ENCODE data around the gene MEGF11.

The MEGF11 gene

DNA sequence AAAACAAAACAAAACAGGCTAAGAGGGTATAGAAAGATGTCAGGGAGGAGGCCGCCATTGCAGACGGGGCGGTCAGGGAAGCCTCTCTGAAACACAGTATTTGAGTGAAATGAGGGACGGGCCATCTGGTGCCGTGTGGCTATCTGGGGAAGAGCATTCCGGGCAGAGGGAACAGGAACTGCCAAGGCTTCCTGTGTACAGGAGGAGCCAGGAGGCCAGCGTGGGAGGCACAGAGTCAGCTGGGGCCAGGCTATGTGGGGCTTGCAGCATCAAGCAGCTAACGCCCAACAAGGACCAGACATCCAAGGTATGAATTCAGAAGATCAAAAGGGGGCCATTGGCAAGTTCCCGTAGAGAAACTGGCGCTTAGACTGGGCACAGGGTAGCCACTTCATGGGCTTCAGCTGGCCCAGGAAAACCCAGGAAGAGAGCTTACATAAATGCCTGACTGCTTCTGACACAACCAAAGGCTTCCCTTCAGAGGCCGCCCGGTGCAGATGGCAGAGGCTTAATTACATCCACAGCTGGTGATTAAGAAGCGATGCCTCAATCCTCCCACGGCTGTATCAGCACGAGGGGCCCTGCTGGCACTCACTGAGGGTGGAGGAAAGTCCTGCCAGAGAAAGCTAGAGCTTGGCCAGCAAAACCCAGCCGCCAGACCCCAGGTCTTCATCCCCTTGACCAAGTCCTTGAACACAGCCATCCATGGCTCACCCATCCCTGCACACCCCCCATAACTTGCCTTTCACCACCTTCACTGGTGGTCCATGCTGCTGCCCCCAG lies 144.9 kb downstream of the MEGF11 start:
- DNase-seq, result no peak

DNA sequence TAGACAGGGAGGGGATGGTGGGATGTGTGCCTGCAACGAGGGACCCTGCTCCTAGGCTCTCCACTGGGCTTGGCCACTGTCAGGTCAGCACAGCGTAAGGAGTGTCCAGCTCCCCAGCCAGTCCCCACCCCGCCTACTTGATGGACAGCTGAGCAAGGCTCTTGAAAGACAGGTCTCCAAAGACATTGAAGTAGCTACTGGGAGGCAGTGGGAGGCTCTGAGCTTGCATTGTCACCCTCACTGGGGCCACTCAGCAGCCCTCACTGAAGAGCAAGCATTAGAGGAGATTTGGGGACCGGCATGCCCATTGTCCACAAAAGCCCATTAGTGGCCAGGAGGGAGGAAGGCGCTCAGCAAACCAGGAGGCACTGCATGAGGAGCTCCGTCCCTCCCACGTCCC lies 146.5 kb downstream of the MEGF11 start:
- DNase-seq, result no peak

DNA sequence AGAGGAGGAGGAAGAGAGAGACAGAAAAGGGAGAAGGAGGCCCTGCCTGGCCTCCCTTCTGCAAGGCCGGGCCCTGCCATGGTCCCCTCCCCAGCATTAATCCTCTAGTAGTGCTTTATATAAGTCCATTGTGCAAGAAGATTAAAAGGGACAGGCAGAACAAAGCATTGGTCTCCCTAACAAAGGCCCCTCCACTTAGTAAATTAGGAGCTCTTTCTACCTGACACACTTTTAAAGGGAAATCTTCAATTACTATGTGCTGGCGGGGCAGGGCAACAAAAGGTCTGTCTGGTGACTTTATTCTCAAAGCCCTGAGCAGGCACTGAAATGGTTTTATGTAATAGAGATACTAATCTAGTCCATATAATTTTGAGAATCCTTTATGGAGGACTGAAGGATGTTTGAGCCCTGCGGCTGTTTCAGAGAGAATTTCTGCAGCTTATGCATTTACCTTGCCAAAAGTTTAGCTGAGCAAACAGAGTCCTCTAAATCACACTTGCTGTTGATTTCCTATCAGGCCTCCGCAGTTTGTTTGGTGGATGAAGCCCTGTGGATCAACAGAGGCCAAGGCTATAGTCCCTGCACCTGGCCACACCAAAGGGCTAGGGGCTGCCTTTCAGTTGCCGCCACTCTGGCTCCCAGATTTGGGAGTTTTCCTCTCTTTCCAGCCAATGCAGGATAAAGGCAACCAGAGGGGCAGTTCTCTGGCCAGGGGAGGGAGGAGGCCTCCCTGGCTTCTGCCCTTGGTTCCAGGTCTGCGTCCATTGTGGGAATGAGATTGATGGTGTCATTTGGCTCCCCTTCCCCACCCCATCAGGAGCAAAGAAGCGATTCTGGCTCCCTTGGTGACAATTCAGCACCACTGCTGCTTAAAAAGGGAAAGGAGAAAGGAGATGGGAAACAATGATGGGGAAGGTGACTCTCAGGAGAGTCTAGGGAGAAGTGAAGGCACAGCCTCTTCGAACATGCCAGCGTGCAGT lies 148.0 kb downstream of the MEGF11 start:
- DNase-seq, result no peak

DNA sequence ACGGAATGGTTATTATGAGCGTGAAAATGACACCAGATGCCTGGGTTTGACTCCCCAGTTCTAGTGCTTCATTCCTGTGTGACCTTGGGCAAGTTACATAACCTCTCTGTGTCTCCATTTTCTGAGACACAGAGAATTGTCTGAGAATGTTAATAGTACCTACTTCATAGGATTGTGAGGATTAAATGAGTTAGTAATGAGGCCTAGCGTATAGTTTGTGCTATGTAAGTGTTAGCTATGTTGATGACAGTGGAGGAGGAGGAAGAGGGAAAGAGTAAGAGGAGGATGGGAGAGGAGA lies 150.3 kb downstream of the MEGF11 start:
- DNase-seq, result no peak

DNA sequence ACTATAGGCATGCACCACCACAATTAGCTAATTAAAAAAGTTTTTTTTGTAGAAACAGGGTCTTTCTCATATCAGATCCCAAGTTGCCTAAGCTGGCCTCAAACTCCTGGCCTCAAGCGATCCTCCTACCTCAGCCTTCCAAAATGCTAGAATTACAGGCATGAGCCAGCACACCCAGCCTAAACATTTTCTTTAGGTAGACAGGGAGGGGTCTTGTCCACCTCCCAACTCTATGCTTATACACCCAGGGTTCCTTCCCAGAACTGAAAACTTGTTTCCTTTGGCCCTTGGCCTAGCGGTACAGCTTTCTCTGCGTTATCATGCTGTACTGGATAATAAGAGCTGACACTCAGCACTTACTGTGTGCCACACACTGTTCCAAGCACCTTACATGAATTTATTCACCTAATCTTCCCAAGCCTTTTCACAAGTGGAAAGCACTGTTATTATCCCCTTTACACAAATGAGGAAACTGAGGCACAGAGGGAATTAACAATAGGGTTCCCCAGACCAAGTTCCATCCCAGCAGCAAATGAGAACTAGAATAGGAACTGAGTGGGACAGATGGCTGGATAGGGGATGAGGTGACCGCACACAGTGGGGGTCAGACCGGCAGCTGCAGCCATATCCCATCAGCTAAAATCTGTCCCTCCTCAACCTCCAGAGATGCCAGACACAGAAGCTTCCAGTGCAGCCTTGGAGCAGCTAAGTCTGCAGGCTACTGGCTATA lies 150.8 kb downstream of the MEGF11 start:
- DNase-seq, result no peak

DNA sequence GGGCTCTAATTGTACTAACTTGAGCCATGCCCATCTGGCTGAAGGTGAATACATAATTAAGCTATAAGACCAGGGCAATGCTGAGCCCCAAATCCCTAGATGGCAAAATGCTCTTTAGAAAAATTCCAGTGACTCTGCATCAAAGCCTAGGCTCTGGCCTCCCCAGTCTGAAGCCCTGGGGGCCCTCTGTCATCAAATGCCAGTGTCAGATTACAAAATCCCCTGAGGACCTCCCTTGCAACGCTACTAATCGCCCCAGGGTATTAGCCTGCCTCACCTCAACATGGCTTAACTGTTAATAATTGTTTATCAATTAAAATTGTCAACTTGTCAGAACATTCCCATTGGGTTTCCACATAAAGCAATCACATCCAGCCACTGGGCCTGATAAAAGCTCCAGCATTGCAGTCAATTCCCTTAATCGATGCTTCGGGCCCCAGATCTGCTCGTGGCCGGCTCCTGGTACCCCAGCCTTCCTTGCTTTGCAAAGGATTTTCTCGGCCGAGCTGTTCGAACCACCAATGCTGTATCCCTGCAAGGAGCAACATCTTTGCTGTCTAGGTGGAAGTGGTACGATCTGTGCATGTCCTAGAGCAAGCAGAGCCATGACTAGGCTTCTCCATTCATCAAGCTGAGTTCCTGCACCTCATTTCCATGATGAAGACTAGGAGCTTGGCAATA lies 151.7 kb downstream of the MEGF11 start:
- DNase-seq, result no peak

DNA sequence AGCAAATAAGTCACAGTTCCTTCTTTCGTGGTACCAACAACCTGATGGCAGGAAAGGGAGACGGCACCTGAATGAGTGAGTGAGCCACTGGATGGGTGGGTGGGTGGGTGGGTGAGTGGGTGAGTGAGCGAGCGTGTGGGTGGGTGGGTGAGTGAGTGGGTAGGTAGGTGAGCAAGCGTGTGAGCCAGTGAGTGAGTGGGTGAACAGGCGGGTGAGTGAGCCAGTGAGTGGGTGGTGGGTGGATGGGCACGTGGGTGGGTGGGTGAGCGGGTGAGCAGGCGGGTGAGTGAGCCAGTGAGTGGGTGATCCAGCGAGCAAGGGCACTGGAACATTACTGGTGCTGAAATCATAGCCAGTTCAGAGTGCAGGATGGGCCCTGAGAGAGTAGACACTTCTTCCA lies 152.8 kb downstream of the MEGF11 start:
- DNase-seq, result no peak

DNA sequence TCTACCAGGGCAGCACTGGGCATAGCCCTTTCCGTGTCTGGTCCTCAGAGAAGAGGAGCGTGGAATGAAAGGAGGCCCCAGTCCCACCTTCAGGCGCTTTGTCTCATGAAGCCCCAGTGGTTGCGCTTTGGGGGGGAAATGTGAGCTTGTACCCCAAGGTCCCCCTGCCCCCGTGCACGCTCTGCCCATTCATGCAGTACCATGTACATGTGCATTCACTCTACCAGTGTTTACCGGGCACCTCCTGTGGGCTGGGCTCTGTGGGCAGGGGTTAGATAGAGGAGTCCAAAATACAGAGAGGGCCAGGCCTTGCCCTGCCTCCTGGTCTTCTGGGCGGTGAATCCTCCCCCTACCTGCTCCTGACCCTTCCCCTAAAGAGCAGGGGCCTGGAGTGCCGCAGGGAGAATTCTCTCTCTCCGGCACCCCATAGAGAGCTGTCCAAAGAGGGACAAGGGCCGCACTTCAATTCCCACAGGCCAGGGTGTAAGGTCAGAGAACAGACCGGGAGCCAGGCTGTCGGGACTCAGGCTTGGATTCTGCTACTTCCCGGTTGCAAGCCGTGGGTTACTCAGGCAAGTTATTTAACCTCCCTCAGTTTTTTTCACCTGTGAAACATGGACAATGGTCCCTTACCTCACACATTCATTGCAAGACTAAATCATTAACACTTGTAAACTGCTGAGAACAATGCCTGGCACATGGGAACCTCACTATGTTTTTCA lies 153.4 kb downstream of the MEGF11 start:
- DNase-seq, result no peak

DNA sequence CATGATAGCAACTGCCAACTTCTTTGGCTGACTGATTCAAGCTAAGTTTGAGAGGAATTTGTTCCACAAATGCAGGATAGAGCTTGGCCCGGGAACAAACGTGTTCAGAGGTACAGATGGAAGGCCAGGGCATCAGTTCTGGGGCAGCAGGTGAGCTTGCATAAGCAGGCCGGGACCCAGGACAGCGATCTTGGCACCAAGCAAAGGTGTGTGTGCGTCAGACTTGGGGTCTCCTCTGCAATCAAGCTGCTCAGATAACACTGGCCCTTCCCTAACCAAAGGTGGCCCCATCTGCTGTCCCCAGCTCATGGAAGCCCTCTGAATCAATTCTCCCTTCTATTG lies 155.6 kb downstream of the MEGF11 start:
- no peak for DNase-seq

DNA sequence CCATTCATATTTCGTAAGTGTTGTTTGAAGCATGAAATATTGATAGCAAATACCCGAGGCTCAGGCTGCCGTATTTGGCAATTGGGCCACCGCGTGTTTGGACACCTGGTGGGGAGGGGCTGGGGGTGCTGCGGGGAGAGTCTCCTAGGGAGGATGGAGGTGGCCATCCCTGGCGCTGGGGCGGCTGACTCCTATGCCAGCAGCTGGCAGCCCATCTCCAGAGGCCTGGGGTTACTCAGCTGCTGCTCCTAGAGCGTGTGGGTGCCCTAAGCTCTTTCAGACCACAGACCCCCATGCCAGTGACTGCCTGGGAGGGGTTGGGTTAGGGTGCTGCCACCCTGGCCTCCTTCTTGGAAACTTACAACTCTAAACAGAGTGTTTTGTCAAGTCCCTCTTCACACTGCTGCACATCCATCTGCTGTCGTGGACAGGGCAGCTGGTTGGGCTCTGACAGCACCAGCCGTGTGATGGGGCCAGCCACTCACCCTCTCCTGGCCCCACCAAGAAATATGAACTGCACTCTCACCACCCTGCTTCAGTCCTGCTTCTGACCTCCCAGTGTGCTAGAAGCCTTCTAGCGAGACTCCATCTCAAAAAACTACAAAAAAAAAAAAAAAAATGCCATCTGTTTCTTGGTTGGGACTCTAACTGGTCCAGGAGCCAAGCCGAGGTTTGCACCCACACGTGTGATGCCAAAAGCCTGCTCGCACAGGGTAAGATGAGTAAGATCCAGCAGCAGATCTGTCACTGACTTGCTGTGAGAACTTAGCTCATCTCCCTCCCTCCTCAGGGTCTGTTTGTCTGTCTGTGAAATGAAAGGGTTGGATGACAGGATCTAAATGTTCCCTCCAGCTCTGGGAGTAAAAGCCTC lies 156.2 kb downstream of the MEGF11 start:
- no peak for DNase-seq

DNA sequence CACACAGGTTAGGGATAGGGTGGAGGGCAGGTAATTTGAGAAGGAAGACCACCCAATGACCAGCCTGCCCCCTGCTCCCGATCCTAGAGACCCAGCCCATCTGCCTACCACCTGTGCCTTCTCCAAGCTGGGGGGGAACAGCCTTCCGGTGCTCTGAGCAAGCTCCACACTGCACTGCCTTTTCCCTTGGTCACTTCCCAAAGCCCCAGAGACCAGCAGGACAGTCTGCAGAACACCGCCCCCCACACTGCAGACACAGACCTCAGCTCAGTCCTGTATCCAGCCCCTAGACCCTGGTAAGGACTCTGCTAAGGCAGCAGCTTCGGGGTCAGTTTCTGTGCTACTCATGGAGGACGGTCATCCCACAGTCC lies 156.9 kb downstream of the MEGF11 start:
- no peak for DNase-seq

DNA sequence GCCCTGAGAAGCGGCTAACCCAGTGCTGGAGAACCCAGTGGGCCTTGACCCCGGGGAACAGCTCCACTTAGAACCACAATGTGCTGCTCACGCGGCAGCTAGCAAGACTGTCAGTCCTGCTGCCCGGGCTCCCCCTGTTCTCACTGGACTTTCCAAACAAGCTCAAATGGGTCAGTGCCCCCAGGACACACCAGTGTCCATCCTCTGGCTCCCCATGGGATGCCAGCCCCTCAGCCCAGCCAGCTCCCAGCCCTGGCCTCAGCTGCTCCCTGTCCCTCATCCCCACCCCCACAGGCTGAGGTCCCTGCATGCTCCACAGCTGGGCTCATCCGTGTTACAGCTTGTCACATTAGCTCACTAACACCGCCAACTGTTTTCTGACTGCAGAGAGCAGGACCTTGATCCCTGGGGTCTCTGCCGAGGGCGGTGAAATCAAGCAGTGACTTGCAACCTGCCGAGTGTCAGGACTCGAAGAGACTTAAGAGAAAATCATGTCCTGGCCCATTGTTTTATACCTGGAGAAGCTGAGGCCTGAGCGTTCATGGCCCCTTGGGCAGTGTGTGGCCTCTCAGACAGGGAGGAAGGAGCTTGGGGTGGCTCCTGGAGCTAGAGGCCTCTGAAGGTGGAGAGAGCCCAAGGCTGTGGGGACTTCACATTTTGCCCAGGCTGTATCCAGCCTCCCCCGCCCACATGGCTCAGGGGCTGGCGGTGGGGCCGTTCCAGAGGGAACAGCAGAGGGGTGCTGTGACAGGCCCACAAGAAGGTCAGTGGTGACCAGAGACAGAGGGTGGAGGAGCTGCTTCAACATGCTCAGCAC lies 157.5 kb downstream of the MEGF11 start:
- DNase-seq, result no peak

DNA sequence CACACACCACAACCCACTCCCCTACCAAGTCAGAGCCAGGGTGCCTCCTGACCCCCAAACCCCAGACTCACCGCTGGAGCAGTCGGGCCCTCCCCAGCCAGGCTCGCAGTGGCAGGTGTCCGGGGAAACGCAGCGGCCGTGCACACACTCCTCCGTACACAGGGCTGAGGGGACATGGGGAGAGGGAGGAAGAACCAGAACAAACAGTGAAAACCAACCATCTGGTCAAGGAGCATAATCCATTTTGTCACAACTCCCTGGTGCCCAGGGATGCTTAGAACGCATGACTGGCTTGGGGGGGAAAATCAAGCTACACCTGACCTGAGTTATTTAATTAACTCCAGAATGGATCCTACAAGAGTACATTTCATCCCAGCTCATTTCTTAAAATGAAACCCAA lies 159.2 kb downstream of the MEGF11 start:
- DNase-seq, result no peak

DNA sequence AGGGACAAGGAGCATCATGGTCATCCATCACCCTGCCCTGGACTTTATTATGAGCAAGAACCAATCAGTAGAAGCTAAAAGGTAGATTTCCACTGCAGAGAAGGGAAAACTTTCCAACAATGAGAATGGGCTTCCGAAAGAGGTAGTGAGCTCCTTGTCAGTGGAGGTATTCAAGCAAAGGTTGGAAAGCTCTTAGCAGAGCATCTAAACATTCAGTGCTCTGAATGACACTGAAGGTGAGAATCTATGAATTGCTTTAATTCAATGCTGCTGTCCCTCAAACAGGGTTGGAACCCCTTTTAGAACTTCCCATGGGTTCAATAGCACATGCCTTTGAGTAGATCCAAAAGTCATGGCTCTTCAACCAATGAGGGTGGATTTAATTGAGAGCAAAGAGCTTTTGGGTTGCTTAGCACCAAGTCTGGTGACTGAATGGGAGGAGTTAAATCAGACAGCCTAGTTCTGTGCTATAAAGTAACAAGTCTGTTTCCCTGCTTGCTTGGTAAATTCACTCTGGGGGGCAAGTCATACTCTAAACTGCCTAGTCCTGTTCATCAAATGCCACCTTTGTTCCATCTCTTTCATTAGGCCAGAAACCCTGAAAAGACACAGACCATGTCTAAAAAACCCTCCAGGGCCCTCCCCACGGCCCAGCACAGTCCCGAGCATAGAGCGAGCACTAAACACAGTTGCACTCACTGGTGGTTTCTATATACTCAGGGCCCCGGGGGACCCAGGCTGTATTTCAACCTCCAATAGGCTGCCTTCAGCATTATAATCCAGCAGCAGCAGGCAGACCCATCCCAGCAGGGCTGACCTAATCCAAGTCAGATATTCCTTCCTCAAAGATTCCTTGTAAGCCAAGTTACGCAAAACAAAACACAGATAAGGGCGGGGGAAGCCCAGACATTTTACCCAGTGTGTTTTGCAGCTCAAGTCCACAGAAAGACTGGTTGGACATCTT lies 161.2 kb downstream of the MEGF11 start:
- no peak for DNase-seq

DNA sequence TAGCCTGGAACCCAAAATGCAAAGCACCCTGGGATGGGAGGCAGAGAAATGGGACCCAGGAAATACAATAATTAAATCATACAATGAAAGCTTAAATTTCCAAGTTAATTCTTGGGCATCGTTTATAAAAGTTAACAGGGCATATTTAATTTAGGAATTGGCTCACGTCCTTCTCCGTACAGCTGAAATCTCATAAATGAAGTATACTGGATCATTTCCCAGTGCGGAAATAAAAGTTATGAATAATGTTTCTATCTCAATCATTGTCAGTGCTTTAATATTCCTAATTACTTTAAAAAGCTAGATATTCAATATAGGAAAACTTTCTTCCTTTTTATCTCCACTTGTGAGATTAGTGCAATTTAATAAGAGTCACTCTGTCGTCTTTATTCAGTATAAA lies 164.0 kb downstream of the MEGF11 start:
- no peak for DNase-seq

DNA sequence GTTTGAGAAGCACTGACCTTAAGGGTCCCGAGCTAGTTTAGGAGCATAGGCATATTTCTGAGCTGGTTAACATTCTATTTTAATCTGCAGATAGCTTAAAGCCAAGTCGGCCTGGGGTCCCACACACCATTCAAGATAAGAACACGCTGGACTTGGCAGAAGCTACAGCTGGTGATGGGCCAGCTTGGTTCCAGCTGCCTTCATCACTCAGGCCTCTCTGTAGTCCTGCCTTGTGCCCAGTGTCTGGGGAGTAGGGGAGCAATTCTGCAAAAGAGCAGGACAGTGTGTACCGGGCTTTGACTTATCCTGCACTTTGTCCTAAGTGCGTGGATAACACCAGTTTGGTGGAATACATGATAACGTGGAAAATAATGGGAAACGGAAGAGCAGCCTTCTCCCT lies 164.5 kb downstream of the MEGF11 start:
- DNase-seq, result no peak

DNA sequence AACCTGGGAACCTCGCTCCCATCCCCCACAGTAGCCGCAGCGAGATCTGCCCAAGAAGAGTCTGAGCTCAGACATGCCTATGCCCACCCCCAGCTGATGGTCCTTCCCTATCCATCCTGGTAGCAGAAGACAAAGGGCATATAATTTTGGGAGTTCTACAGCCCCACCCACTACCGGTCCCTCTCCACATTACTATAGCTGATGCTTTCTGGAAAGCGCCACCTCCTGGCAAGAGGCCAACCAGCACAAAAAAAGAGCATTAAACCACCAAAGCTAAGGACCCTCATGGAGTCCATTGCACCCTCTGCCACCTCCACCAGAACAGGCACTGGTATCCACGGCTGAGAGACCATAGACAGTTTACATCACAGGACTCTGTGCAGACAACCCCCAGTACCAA lies 168.4 kb downstream of the MEGF11 start:
- no peak for DNase-seq

DNA sequence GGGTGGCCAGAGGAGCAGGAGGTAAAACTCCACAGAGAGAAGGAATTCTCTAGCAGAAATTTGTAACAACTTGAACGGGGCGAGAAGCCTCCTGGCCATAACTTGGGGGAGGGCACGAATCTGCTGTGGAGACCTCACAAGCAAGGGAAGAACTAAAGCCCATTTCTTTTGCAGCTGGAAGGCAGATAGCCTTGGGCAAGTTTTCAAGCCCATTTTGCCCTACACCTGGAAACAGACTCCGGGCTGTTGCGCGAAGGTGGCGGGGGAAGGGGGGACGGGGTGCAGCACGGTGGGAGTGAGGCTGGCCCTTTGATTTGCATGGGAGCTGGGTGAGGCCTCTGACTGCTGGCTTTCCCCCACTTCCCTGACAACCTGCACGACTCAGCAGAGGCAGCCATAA lies 168.8 kb downstream of the MEGF11 start:
- no peak for DNase-seq

DNA sequence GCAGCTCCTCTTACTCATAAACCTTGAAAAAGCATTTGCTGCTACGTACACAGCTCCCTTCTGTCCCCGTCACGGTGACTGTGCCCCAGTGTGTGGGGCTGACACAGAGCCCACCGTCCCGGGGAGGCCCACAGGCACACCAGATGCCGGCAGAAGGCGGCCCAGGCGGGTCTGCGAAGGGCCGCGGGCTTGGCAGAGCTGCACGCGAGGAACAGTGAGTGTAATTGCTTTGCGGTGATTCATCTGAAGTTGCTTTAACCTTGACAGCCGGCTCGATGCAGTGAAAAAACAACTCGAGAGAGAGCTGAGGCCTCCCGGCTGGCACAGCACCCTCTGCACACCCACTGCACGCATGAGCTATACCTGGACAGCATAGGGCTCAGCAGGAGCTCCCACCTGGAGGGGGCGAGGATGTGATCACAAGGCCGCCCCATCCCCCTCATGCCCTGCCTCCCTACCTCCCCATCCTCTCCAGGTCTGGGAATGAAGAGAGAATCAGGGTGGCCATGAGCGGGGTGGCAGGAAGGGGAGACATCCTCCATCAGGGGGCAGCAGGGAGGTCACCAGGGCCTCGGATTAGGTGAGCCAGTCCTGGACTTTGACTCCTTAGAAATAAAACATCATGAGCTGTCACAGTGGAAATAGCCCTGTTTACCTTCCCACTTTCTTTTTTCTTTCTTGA lies 172.7 kb downstream of the MEGF11 start:
- DNase-seq, result no peak

Data from 8988T (cell line).